G401.6 (cell line): ENCODE measurements around the gene BOC.

ENCODE experiments used
- FAIRE-seq: peaks from 2 replicates; lab custom pipeline; 2012; peaks lifted over from hg19 to GRCh38; lab: Jason Lieb, UNC

Gene BOC

DNA sequence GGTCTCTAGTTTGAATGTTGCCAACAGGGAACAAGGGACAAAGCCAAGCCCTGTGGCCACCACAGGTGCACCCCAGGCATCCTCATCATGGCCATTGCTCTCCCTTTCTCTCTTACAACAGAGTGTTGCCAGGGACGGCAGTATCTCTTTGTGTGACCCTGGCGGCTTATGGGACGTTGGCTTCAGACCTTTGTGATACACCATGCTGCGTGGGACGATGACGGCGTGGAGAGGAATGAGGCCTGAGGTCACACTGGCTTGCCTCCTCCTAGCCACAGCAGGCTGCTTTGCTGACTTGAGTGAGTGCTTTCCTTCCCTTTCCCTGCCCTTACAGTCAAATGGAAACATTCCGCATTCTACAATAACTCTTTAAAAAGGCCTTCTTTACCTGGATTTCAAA is 38.2 kb downstream of the BOC start:
- FAIRE-seq = no peak

DNA sequence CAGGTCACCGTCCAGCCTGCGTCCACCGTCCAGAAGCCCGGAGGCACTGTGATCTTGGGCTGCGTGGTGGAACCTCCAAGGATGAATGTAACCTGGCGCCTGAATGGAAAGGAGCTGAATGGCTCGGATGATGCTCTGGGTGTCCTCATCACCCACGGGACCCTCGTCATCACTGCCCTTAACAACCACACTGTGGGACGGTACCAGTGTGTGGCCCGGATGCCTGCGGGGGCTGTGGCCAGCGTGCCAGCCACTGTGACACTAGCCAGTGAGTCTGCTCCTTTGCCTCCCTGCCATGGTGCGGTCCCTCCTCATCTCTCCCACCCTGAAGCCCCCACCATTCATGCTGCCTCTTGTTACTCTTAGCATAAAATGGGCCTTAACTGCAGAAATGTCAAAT is 39.2 kb downstream of the BOC start:
- no peak for FAIRE-seq

DNA sequence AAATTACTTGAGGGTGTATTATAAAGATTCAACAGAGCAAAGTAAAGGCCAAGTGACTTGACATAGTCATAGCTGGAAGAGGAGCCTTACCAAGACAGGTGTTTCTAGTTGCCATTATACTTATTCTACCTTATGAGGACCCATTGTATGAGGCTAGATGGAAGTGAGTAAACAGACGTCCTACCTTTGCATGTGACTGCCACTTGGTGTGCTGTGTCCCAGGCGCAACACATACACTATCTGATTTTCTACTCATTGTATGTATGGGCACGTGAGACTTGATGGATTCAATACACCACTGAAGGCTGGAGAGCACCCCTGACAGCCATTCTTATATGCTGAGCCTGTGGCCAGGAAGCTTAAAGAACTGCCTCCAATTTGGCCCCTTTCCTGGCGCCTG is 40.5 kb downstream of the BOC start:
- FAIRE-seq = no peak

DNA sequence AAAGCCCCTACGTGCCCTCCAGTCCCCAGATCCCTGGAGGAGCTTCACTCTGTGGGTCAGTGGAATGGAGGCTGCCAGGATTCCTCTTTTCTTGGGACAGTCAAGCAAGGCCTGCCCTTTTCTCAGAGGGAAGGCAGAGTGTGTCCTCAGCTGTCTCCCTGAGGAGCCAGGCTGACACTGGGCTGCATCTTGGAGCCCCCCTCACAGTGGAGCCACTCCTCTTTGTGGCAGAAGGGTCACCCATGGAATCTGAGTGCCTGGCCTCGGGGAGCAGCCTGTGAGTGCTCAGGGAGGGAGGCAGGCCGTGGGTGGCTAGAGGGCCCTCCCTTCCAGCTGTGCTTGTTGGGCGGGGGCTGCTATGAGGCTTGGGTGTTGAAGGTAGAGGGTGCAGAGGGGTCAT is 41.2 kb downstream of the BOC start:
- no peak for FAIRE-seq

DNA sequence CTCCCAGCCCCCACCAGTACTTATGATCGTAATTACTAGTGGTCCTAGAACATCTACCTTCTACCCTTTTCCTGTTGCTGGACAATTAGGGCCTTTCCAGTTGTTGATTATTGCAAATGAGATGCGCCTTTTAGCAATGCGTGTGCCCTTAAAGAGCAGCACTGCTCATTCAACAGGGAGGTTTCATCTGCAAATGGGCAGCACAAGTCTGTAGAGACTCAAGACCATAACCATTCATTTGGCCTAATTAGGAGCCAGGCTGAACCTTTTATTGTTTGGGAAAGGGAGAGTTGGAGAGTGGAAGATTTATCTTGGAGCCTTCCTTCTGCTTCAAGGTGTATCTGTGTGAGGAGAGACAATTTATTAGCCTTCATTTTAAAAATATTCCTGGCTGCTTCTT is 42.3 kb downstream of the BOC start:
- FAIRE-seq = no peak

DNA sequence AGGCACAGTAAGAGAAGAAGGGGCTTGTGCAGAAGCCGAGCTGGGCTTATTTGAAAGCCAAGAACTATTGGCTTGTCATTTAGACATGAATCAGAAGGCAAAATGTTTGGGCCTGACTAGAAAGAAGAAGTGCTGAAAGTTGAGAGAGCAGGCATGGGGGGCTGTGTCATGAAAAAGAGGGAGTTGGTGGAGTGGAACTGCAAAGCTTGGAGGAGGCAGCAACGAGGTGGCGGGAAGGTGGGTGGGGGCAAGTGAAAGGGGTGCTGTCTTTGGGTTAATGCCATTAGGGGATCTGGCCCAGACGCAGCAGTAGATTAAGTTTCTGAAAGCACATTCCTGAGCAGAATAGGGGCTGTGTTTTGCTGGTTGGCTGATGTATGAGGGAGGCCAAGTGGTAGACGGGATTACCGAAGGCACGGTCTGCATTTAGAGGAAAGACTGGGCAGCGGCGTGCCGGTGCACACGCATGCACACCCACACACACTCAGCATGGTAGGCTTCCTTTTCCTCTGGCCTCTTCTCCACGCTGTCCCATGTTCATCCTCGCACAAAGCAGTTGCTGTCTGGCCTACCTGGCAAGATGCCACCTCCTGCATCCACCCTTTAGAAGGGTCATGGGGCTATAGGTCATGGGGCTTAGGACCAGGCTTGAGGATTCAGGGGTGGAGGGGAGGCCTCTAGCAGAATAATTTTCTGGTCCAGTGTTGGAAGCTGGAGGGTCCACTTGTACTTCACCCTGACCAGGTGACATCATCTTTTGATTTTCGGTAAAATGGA is 43.0 kb downstream of the BOC start:
- FAIRE-seq = no peak

DNA sequence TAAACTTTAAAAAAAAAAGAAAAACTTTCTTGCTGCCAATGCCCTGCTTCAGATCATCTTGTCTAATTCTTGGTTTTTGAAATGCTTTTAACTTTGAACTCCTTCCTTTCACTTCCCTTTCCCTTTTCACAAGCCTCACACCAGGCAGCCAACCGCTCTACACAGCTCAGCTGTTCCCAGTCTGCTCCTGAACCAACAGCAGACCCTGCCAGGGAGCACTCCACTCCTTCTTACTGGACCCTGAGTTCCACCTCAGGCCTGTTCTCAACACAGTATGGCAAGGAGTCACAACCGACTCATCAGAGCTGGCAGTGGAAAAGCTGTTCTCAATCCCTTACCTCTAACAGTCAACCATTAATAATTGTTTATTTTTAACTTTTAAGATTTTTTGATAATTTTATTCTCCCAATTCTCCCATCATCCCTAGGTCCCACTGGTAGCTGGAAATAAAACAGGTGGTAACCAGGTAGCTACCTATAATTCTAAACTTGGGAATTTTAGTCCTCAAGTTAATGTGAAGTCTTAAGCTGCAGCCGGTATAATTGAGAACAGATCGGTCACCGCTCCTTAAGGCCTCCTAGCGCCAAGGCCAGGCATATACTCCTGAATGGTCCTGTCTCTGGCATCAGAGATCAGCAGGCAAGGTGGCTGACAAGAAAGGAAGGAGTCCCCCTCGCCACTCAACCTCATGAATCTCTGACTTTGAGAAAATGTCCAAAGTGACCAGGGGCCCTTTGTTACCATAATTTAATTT is 43.9 kb downstream of the BOC start:
- no peak for FAIRE-seq

DNA sequence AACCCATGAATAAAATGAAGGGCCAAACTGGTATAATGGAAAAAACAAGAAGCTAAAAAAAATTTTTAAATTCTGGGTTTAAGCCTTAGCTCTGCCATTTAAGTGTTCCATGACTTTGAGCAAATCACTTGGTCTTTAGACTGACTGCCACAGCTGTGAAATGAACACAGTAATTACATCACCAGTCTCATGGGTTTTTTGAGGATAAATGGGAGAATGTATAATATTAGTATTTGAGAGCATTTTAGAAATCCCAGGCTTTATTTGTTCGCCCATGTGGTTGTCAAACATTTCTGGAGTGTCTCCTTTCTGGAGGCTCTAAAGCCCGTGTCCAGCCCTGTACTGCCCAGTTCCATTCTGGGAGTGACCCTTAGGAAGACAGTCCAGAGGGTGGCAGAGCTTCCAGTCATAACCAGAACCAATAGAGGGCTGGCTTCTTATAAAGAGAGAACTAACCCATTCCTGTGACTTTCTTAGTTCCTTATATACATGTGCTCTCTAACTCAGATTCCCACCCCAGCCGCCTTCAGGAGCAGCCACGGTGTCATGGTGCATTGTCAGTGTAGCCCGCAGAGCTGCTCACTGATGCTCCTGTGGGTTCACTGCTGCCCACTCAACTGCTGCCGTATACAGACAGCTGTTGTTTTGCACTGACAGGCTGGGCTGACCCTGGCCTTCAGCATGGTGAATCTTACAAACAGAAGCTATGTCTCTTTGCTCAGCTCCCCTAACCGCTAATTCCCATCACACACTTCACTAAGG is 44.7 kb downstream of the BOC start:
- FAIRE-seq = no peak

DNA sequence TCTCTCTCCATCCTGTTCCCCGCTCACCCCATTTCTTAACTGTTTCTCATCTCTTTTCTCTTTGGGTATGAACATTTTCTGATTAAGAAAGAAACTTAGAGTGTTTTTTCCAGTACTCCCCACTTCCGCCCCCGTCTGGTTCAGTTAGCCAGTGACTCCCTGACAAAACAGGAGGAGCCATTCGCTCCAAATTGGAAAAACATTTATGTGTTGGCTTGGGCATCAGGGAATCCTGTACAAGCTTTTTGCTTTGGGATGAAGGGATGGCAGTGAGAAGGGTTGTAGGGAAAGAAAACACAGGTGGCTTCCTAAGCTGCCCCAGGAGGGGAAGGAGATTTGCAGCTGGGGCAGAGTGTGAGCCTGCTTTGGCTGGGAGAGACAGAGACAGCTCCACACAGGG is 47.0 kb downstream of the BOC start:
- no peak for FAIRE-seq

DNA sequence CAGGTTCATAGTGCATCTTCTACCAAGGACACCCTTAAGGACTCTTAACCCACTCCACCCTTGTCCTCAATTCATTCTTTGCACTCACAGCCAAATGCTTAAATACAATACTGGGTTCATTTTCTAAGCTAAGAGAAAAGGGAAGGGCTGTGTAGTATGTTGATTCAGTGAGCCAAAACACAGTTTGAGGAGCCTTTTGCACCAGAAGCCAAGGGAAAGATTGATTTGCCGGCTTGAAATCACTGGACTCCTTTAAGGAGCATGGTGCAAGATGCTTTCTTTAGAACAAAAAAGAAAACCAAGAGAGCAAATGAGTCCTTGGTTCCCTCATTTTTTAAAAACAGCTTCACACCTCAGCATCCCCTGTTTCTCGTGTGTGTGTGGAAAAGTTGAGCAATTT is 47.8 kb downstream of the BOC start:
- FAIRE-seq = no peak

DNA sequence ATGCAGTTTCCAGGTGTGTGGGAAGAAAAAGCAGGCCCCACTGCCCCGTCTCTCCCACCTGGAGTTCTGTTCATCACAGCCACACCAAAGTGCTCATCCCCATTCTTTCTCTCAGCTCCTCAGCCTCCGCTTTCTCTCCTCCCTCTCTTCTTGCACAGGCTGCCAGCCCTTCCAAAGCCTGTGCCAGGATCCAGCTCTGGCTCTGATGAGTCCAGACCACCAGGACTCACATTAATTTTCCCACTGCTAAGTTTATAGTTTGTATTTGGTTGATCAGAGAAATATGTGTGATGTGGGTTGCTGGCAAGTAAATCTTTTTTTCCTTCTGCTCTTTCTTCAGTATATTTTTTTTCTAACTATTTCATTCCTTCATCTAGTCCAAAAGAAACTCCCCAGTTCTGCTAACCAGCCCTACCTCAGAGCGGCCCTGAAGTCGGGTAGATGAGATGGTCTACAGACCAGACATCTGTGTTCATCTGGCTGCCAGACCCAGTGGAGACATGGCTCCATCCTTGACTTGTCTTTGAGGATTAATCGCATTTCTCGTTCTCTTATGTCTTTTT is 49.8 kb downstream of the BOC start:
- FAIRE-seq = no peak

DNA sequence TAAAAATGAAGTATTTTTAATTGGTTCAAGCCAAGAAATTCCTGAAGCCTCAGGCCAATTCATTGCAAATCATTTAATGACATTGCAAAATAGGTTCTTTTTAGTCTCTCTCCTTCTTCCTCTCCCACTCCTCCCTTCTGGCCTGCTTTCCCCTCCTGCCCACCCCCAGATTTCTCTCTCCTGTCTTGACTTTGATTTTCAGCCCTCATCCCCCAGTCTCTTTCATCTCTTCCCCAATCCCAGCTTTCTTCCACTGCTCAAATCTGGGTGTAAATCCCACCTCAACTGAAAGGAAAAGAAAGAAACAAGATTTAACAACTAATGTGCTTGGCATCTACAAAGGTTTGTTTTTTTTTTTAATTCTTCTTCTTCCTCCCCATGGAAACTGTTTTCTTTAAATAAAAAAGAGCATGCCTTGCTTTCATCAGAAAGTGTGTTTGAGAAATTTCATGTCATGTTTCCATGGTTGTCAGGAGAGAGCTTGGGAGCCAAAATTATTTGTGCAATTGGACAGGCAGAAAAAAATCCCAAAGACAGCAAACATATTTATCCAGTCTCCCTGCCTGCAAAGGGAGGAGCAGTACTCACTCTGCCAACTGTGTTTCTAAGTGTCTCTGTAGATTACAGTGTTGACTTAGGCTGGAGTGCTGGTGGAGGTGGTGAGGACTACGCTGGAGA is 50.4 kb downstream of the BOC start:
- no peak for FAIRE-seq

DNA sequence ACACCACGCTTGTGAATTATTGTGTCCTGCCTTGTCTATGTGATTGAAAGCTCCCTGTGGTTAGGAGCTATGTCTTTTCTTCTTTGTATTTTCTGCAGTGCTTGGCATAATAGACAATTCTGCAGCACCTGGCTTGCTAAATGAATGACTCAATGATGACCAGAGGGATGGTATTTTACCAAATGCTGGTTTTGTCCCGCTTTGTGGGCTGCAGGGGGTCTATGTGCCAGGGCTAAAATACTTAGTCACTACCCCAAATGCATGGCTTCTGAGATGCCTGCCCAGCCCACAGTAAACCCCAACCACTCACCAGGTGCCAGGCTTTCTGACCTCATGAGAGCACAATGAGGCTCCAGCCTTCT is 50.9 kb downstream of the BOC start:
- FAIRE-seq = no peak

DNA sequence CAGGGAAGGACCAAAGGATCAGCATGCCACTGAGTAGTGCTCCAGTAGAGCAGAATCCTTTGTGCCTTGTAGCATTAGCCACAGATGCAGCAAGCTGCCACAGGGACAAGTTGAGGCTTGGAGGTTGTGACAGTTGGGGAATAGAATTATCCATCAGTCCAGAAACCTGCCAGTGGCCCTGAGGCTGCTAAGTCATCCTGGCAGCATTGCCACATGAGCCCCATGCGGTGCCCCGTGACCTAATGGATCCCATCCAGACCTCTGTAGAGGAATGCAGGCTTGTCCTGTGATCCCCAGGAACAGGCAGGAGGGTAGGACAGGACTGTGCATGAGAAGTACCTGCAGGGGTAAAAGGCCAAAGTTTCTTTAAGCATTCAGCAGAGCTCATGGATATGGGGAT is 51.7 kb downstream of the BOC start:
- FAIRE-seq = no peak

DNA sequence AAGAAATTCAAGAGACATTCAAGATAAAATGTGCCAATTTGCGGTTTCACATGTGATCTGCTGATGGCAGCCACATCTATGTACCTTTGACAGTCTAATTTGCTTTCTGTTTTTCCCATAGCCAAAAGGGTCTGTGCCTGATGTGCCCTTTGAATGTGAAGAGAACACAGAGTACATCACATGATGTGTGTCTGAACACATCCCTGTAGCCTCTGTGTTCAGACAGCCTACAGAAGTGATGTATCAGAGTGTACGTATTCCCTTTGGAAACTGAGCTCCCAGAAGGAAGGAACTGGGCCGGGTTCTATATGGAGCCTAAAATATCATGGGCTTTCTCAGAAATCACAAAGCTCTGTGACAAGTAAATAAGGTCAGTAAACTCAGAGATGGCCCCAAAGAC is 52.4 kb downstream of the BOC start:
- FAIRE-seq = no peak

DNA sequence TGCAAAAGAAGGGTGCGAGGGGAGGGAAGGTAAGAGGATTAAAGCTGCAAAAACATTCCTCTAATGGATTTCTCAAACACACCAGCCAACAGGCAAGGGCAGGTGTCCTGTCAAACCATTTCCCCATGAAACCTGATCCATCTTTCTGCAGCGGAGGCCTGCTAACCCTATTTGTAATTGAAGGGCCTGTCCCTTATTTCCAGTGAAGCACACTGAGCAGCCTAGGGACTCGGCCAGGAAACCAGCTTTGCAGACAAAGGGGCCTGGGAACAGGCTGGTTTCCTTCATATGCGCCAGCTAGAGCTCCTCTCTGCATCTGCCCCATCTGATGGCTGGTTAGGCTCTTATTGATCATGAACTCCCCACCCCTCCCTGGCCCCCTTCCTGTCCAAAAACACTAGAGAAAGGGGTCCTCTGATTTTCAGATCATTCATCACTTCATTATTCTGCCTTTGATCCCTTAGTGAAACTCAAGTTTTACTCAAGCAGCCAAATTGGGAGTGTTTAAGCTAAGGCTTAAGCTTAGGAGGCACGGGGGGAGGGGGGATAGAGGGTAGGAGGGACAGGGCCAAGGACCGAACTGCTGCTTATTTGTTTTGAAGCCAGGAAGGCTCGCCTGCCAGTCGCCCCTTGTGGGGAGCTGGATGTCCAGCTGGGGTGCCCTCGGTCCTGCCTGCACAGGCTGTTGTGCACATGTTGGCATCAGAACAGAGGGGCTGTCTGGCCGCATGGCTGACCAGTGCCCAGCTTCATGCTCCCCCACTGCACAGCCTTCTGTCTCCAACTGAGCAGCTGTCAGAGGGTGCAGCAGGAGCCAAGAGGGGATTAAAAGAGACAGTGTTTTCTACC is 53.1 kb downstream of the BOC start:
- no peak for FAIRE-seq

DNA sequence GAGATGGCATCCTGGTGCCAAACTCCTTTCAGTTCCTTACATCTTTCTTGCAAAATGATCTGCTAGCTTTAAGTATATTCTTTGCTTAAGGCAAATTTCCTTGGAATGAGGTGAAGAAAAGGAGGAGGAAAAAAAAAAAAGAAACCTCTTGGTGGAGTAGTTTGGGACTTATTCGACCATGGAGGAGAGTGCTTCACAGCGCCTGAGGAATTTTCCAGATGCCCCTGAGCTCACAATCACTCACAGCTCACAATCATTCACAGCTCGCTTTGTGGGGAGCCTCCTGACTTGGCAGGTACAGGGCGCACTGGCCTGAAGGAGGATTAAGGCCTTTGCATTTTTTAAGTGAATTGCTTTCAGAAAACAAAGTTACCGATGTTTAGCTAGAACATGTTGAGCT is 53.9 kb downstream of the BOC start:
- FAIRE-seq = no peak

DNA sequence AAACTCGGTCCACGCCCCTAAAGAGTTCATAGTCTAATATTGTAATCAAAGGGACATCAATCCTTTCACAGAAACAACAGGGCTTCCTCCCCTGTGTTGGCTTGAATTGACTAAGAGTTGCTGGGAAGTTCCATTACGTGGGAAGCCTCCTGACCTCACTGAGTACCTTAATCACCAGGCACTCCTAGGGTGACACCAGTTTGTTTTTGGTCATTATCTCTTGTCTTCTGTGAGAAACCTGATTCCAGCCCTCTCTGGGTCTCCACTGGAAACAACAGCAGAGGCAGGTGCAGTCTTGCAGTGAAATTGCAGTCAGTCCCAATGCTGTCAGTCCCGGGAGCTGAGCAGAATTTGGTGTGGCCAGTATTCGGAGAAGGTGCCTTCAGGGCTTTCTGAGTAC is 55.4 kb downstream of the BOC start:
- FAIRE-seq = no peak

DNA sequence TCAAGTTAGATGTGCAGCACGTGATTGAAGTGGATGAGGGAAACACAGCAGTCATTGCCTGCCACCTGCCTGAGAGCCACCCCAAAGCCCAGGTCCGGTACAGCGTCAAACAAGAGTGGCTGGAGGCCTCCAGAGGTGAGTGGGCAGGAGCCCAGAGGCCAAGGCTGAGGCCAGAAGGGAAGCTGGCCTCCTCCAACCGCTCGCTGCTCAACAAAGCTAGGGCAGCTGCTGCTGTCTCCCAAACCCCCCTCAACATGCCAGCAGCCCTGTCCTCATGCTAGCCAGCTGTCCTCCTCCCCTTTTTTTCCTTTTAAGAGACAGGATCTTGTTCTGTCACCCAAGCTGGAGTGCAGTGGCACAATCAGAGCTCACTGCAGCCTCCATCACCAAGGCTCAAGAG is 57.0 kb downstream of the BOC start:
- no peak for FAIRE-seq

DNA sequence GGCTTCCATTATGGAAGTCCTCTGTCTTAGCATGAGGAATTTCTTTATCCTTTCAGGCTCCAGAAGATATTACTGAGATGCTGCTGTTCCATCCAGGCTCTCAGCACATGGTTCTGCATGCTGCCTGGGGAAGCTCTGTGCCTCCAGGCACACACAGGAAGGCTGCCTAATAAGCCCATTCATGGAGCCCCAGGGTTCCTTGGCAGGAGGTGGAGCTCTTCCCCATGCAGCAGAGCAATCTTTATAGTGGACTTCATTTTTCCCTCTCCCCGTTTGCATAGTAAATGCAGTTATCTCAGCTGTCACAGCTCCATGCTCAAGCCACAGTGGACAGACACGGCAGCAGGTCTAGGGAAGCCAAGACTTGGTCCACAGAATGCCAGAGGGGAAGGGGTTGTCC is 57.6 kb downstream of the BOC start:
- no peak for FAIRE-seq

DNA sequence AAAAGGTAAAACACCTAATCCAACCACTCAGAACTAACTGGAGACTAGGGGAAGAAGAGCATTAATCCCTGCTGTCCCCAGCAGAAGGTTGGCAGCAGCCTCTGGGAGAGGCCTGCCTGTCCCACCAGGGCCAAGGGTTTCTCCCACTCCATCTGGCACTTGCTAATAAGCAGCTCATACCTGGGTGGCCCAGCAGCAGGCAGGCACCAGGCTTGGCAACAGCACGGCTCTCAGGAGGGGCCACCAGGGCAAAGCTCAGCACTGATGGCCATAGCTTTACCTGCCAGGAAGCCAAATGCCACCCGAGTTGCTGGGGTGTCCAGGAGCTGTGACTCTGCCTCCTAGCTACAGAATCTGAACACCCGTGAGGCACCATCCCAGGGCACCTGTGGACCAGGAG is 58.3 kb downstream of the BOC start:
- FAIRE-seq = no peak

DNA sequence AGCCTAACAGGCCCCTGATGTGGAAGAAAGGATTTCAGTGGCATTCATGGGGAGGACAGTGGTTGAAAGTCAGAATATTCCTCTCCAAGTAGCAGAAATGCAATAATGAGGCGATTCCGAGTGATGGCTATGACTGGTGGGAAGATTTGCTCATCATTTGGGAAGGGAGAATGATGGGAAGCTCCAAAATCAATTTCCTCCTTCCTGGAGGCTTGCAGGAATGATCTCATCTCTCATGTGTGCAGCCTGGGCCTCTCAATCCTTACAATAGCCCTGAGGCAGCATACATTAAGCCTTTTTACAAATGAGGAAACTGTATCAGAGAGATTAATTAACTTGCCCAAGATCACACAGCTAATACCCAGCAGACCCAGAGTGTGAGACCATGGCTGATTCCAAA is 58.7 kb downstream of the BOC start:
- no peak for FAIRE-seq
